PC-9 (cell line): Measurements from ENCODE around the gene ARHGEF3. TPM values are rescaled to one million over a fixed set of nuclear protein-coding genes. Genes with fewer than 3 reads are reported as not detected.
"Not testable (repeated sequence)": the region's sequence is repeated elsewhere in the genome, so short reads cannot be mapped to it uniquely, and the experiment has no call there.

ENCODE experiments used
- BruUV-seq: library from RNA; stranded (reverse); fragments of 400-500 nt; replicated peaks from 2 replicates; lab custom pipeline; 2021; lab: Mats Ljungman, UMichigan
- CTCF ChIA-PET: fragments of 300-600 bp; sonication (Branson Sonifier 250); formaldehyde crosslinking; loops from one replicate; lab custom pipeline; 2022; ENCODE audit warnings: antibody characterized with exemption; lab: Charles Lee
- POLR2A ChIA-PET: fragments of 300-600 bp; sonication (Branson Sonifier 250); formaldehyde crosslinking; loops from one replicate; lab custom pipeline; 2022; ENCODE audit warnings: antibody characterized with exemption; ENCODE audit not compliant: unreplicated experiment; lab: Charles Lee
- DNase-seq, 2 experiments: peaks; one replicate each; pipeline versions ENCODE4 v3.0.0 to v3.0.0-alpha.2; 2015 to 2022; ENCODE audit warnings: mixed read lengths in 1 of 2
- H2AFZ ChIP-seq: fragments of 200-600 bp; sonication (generic); 2 replicates; pipeline ENCODE4 v1.8.1; 2017; ENCODE audit warnings: antibody characterized with exemption
- H3F3A ChIP-seq: fragments of 200-600 bp; sonication (generic); 2 replicates; pipeline ENCODE4 v1.8.1; 2017; ENCODE audit warnings: antibody characterized with exemption, mild to moderate bottlenecking, low read depth; ENCODE audit not compliant: insufficient read depth
- H3K27ac ChIP-seq: fragments of 200-600 bp; sonication (generic); 2 replicates; pipeline ENCODE4 v1.6.1; 2016; ENCODE audit warnings: mixed run types
- H3K27me3 ChIP-seq: fragments of 200-600 bp; sonication (generic); 2 replicates; pipeline ENCODE4 v1.6.1; 2016; ENCODE audit warnings: low read depth, mixed run types; ENCODE audit not compliant: insufficient read depth
- H3K36me3 ChIP-seq: fragments of 200-600 bp; sonication (generic); 2 replicates; pipeline ENCODE4 v1.6.1; 2016; ENCODE audit warnings: low read depth, mixed run types
- H3K4me1 ChIP-seq: fragments of 200-600 bp; sonication (generic); replicated peaks from 2 replicates; pipeline ENCODE4 v1.6.1; 2016; ENCODE audit warnings: mixed run types; ENCODE audit not compliant: insufficient read depth
- H3K4me2 ChIP-seq: fragments of 200-600 bp; sonication (generic); 2 replicates; pipeline ENCODE4 v1.6.1; 2017; ENCODE audit warnings: mixed run types
- H3K4me3 ChIP-seq: fragments of 200-600 bp; sonication (generic); 2 replicates; pipeline ENCODE4 v1.6.1; 2016; ENCODE audit warnings: mixed run types
- H3K79me2 ChIP-seq: fragments of 200-600 bp; sonication (generic); 2 replicates; pipeline ENCODE4 v1.6.1; 2017; ENCODE audit warnings: low read depth, mixed run types
- H3K9me2 ChIP-seq: fragments of 200-600 bp; sonication (generic); 2 replicates; pipeline ENCODE4 v1.8.1; 2017; ENCODE audit warnings: mild to moderate bottlenecking; ENCODE audit not compliant: insufficient read depth
- H3K9me3 ChIP-seq: fragments of 200-600 bp; sonication (generic); 2 replicates; pipeline ENCODE4 v1.8.1; 2016; ENCODE audit warnings: low read depth; ENCODE audit not compliant: insufficient read depth
- H4K20me1 ChIP-seq: fragments of 200-600 bp; sonication (generic); 2 replicates; pipeline ENCODE4 v1.8.1; 2017; ENCODE audit not compliant: insufficient read depth
- CTCF ChIP-seq: fragments of 200-600 bp; sonication (generic); conservative IDR thresholded peaks from 2 replicates; pipeline ENCODE4 v1.6.1; 2017; ENCODE audit warnings: mixed run types, antibody characterized with exemption, mild to moderate bottlenecking, moderate library complexity
- EZH2 ChIP-seq: fragments of 200-600 bp; sonication (generic); IDR thresholded peaks from 2 replicates; pipeline ENCODE4 v1.8.0; 2017; ENCODE audit warnings: antibody characterized with exemption, low read depth
- intact Hi-C: fragments of 100-400 bp; cut with micrococcal nuclease; formaldehyde crosslinking; loops from one replicate; pipeline ENCODE4 v1.10.0; 2022; ENCODE audit not compliant: unreplicated experiment
- total RNA-seq: library from RNA; stranded (reverse); gene quantifications from 2 replicates; pipeline ENCODE4 v1.2.3, GENCODE V29; 2021

The ARHGEF3 gene
- total RNA-seq, 1 experiment from 2014 or later, result 49.2 TPM

GRCh38 chr3:56761023-56761422 is 40.7 kb downstream of the ARHGEF3 start:
- Histone ChIP-seq H3K4me2 (no peak overlapping the region), H3K4me1 (peaks cover 17% of the 10 kb centered on the region), H3K36me3 (no peaks in the 10 kb centered on the region), H3F3A (peaks cover 12% of the 10 kb centered on the region; the same call in 1 of the 2 replicates), H4K20me1 (no peaks in the 10 kb centered on the region), H2AFZ (no peak overlapping the region), H3K4me3 (no peak overlapping the region), H3K27ac (no peak overlapping the region), H3K9me2 (no peaks in the 10 kb centered on the region), H3K27me3 (no peaks in the 10 kb centered on the region), H3K9me3 (no peaks in the 10 kb centered on the region), H3K79me2 (no peaks in the 10 kb centered on the region)
- TF ChIP-seq CTCF (no peak), EZH2 (no peak)
- no peak for DNase-seq
- intact Hi-C loops, result no loop called here
- POLR2A ChIA-PET, result no interaction called here
- no TSS peak for BruUV-seq
- CTCF ChIA-PET, result no interaction called here

- Histone ChIP-seq H3K36me3 (no peaks in the 10 kb centered on the region), H3K9me3 (no peaks in the 10 kb centered on the region), H3K4me1 (peaks cover 17% of the 10 kb centered on the region), H3K79me2 (no peaks in the 10 kb centered on the region), H3K27ac (no peak overlapping the region; the same call in 1 of the 2 replicates), H2AFZ (no peak overlapping the region), H3K27me3 (no peaks in the 10 kb centered on the region), H3K4me3 (no peak overlapping the region), H3K4me2 (peak overlapping the region; percentile 62; the same call in 1 of the 2 replicates), H4K20me1 (no peaks in the 10 kb centered on the region), H3F3A (peaks cover 12% of the 10 kb centered on the region; the same call in 1 of the 2 replicates), H3K9me2 (no peaks in the 10 kb centered on the region)
- POLR2A ChIA-PET, result no interaction called here
- CTCF ChIA-PET, result no interaction called here
- BruUV-seq, result no TSS peak
- no peak for DNase-seq
- intact Hi-C loops, result no loop called here
- TF ChIP-seq EZH2, result no peak
These were observed 42.2 kb downstream of the ARHGEF3 start for GRCh38 chr3:56759532-56759931.

- ChIA-PET CTCF (interaction anchor here (0.6 kb wide), 2 partner anchors 36 to 238 kb away, joined by 5 read pairs; no protein-coding TSS in a partner anchor), POLR2A (interaction anchor here (0.6 to 0.7 kb wide), 2 partner anchors 225 to 775 kb away, joined by 4 read pairs; no protein-coding TSS in a partner anchor)
- no peaks in the 10 kb centered on the region for H3K79me2 ChIP-seq
- H4K20me1 ChIP-seq, result no peaks in the 10 kb centered on the region
- H3K4me2 ChIP-seq, result peak overlapping the region; percentile 62
- H3K27me3 ChIP-seq, result no peaks in the 10 kb centered on the region
- no peaks in the 10 kb centered on the region for H3K9me2 ChIP-seq
- H3K4me1 ChIP-seq, result peaks cover 17% of the 10 kb centered on the region
- TF ChIP-seq CTCF, result no peak
- no peak for TF ChIP-seq EZH2
- peak overlapping the region; percentile 30; the same call in 1 of the 2 replicates for H3K4me3 ChIP-seq
- H3K9me3 ChIP-seq, result no peaks in the 10 kb centered on the region
- DNase-seq, result peak; percentile 55 to 95
- H3K36me3 ChIP-seq, result no peaks in the 10 kb centered on the region
- intact Hi-C loops, result no loop called here
- H2AFZ ChIP-seq, result no peak overlapping the region
- H3K27ac ChIP-seq, result peak overlapping the region; percentile 49
- no TSS peak for BruUV-seq
- peaks cover 14% of the 10 kb centered on the region for H3F3A ChIP-seq
These were observed 43.2 kb downstream of the ARHGEF3 start for GRCh38 chr3:56758539-56758981.

GRCh38 chr3:56758042-56758441 is 43.7 kb downstream of the ARHGEF3 start:
- H3K36me3 ChIP-seq, H4K20me1 ChIP-seq, H3K4me3 ChIP-seq, H3K79me2 ChIP-seq, DNase-seq, H2AFZ ChIP-seq, intact Hi-C loops, H3K9me2 ChIP-seq, H3K27me3 ChIP-seq, BruUV-seq, H3K9me3 ChIP-seq: not testable (repeated sequence)
- peaks cover 15% of the 10 kb centered on the region for H3F3A ChIP-seq
- CTCF ChIA-PET, result interaction anchor here (0.6 to 0.7 kb wide), 2 partner anchors 36 to 46 kb away, joined by 5 read pairs; no protein-coding TSS in a partner anchor
- POLR2A ChIA-PET, result interaction anchor here (0.7 kb wide), 1 partner anchor 225 kb away, joined by 4 read pairs; no protein-coding TSS in a partner anchor
- peak overlapping the region; percentile 62; the same call in 1 of the 2 replicates for H3K4me2 ChIP-seq
- H3K4me1 ChIP-seq, result peaks cover 17% of the 10 kb centered on the region
- H3K27ac ChIP-seq, result peak overlapping the region; percentile 49
